Stimulated activated CD4-positive, alpha-beta T cell treated with anti-CD3 and anti-CD28 coated beads, Interleukin-12 subunit alpha, Interleukin-12 subunit beta, amount 100 ng/mL, for 48 hours (primary cell): ENCODE measurements around the gene CAMK2G.
A peak's percentile ranks its signal among the peaks of the same experiment; 100 is the strongest.
"Not testable (repeated sequence)": the region's sequence is repeated elsewhere in the genome, so short reads cannot be mapped to it uniquely, and the experiment has no call there.

Experiments used
- DNase-seq, 3 donors: peaks; one replicate each; pipeline ENCODE4 v3.0.0-alpha.2; 2020; ENCODE audit warnings: low read depth in 2 of 3, low spot score in 1 of 3

CAMK2G gene

GRCh38 chr10:73905256-73906020 lies 31.1 kb upstream of the CAMK2G start:
- no peak for DNase-seq

GRCh38 chr10:73902351-73902750 lies 28.0 kb upstream of the CAMK2G start:
- DNase-seq, result no peak

GRCh38 chr10:73901261-73901660 lies 26.9 kb upstream of the CAMK2G start:
- DNase-seq, result no peak

GRCh38 chr10:73900064-73900463 lies 25.7 kb upstream of the CAMK2G start:
- no peak for DNase-seq

GRCh38 chr10:73899423-73899822 lies 25.1 kb upstream of the CAMK2G start:
- no peak for DNase-seq

- DNase-seq, result no peak
Observed at GRCh38 chr10:73898730-73899410, 24.5 kb upstream of the CAMK2G start.

GRCh38 chr10:73897693-73898092 lies 23.3 kb upstream of the CAMK2G start:
- no peak for DNase-seq

GRCh38 chr10:73895381-73895780 lies 21.0 kb upstream of the CAMK2G start:
- DNase-seq, result not testable (repeated sequence)

- DNase-seq, result no peak
Observed at GRCh38 chr10:73894245-73894971, 20.1 kb upstream of the CAMK2G start.

- DNase-seq, result no peak
Observed at GRCh38 chr10:73893426-73893825, 19.1 kb upstream of the CAMK2G start.

GRCh38 chr10:73892310-73893030 lies 18.1 kb upstream of the CAMK2G start:
- DNase-seq, result no peak

- DNase-seq, result no peak
Observed at GRCh38 chr10:73891540-73891939, 17.2 kb upstream of the CAMK2G start.

- DNase-seq, result not testable (repeated sequence)
Observed at GRCh38 chr10:73890830-73891229, 16.5 kb upstream of the CAMK2G start.

- no peak for DNase-seq
Observed at GRCh38 chr10:73890261-73890660, 15.9 kb upstream of the CAMK2G start.

- DNase-seq, result not testable (repeated sequence)
Observed at GRCh38 chr10:73889416-73889815, 15.1 kb upstream of the CAMK2G start.

GRCh38 chr10:73889014-73889413 lies 14.7 kb upstream of the CAMK2G start:
- no peak for DNase-seq

- DNase-seq, result no peak
Observed at GRCh38 chr10:73888514-73888913, 14.2 kb upstream of the CAMK2G start.

- DNase-seq, result no peak
Observed at GRCh38 chr10:73887294-73888039, 13.1 kb upstream of the CAMK2G start.

GRCh38 chr10:73886661-73887293 lies 12.4 kb upstream of the CAMK2G start:
- no peak for DNase-seq

GRCh38 chr10:73886085-73886529 lies 11.8 kb upstream of the CAMK2G start:
- peak in 2 of 3 donors; percentile 49 to 75 for DNase-seq
